H9 (cell line): ENCODE data around the gene DDA1. TPM values are rescaled to one million over a fixed set of nuclear protein-coding genes. Genes with fewer than 3 reads are reported as not detected.

Experiments used
- DNase-seq: peaks from one replicate; pipeline ENCODE4 v3.0.0-alpha.2; 2017
- H2AFZ ChIP-seq: one replicate; pipeline ENCODE4 v1.6.1; 2013; ENCODE audit warnings: mild to moderate bottlenecking, low read length, control low read depth, moderate library complexity
- H2AK5ac ChIP-seq: 2 replicates; pipeline ENCODE4 v1.6.1; 2013; ENCODE audit warnings: low read length, control low read depth, mixed read lengths; ENCODE audit not compliant: insufficient read length
- H2BK120ac ChIP-seq: one replicate; pipeline ENCODE4 v1.6.1; 2013; ENCODE audit warnings: low read depth, mild to moderate bottlenecking, low read length, control low read depth, inconsistent platforms; ENCODE audit not compliant: poor library complexity, severe bottlenecking
- H2BK12ac ChIP-seq: 2 replicates; pipeline ENCODE4 v1.6.1; 2013; ENCODE audit warnings: low read length, control low read depth, mixed read lengths, low read depth; ENCODE audit not compliant: insufficient read length
- H2BK15ac ChIP-seq: 2 replicates; pipeline ENCODE4 v1.6.1; 2013; ENCODE audit warnings: low read depth, low read length, control low read depth
- H2BK20ac ChIP-seq: one replicate; pipeline ENCODE4 v1.6.1; 2013; ENCODE audit warnings: low read depth, mild to moderate bottlenecking, low read length, control low read depth, inconsistent platforms; ENCODE audit not compliant: poor library complexity, severe bottlenecking
- H2BK5ac ChIP-seq: 2 replicates; pipeline ENCODE4 v1.6.1; 2013; ENCODE audit warnings: low read length, control low read depth, mixed read lengths; ENCODE audit not compliant: insufficient read length
- H3K14ac ChIP-seq: 2 replicates; pipeline ENCODE4 v1.6.1; 2013; ENCODE audit warnings: low read length, control low read depth; ENCODE audit not compliant: insufficient read depth
- H3K18ac ChIP-seq: 2 replicates; pipeline ENCODE4 v1.6.1; 2013; ENCODE audit warnings: low read depth, mild to moderate bottlenecking, mixed read lengths, low read length, control low read depth; ENCODE audit not compliant: insufficient read length
- H3K23ac ChIP-seq: 2 replicates; pipeline ENCODE4 v1.6.1; 2013; ENCODE audit warnings: low read length, control low read depth, mixed read lengths, low read depth; ENCODE audit not compliant: insufficient read length
- H3K23me2 ChIP-seq: 2 replicates; pipeline ENCODE4 v1.6.1; 2013; ENCODE audit warnings: low read depth, mild to moderate bottlenecking, mixed read lengths, low read length, control low read depth; ENCODE audit not compliant: insufficient read length, poor library complexity, severe bottlenecking
- H3K27ac ChIP-seq: 2 replicates; pipeline ENCODE4 v1.5.1; 2013; ENCODE audit warnings: low read length, control low read depth, mixed read lengths, low read depth; ENCODE audit not compliant: insufficient read length
- H3K27me3 ChIP-seq: 2 replicates; pipeline ENCODE4 v1.6.1; 2013; ENCODE audit warnings: low read length, control low read depth, inconsistent platforms; ENCODE audit not compliant: insufficient read depth
- H3K4ac ChIP-seq: 2 replicates; pipeline ENCODE4 v1.6.1; 2013; ENCODE audit warnings: low read depth, mild to moderate bottlenecking, control low read depth, inconsistent platforms, low read length, moderate library complexity
- H3K4me1 ChIP-seq: 2 replicates; pipeline ENCODE4 v1.6.1; 2013; ENCODE audit warnings: low read length, control low read depth, inconsistent platforms; ENCODE audit not compliant: insufficient read depth
- H3K4me2 ChIP-seq: 2 replicates; pipeline ENCODE4 v1.6.1; 2013; ENCODE audit warnings: low read length, control low read depth, mixed read lengths; ENCODE audit not compliant: insufficient read length, insufficient read depth
- H3K56ac ChIP-seq: 2 replicates; pipeline ENCODE4 v1.6.1; 2013; ENCODE audit warnings: low read depth, mild to moderate bottlenecking, mixed read lengths, low read length, control low read depth; ENCODE audit not compliant: insufficient read length
- H3K79me1 ChIP-seq: 2 replicates; pipeline ENCODE4 v1.6.1; 2013; ENCODE audit warnings: low read depth, mild to moderate bottlenecking, moderate library complexity, low read length, control low read depth, inconsistent platforms; ENCODE audit not compliant: insufficient read depth, poor library complexity, severe bottlenecking
- H3K79me2 ChIP-seq: 2 replicates; pipeline ENCODE4 v1.6.1; 2013; ENCODE audit warnings: low read length, control low read depth, inconsistent platforms; ENCODE audit not compliant: insufficient read depth
- H3K9ac ChIP-seq: 2 replicates; pipeline ENCODE4 v1.6.1; 2013; ENCODE audit warnings: low read length, control low read depth, mixed read lengths; ENCODE audit not compliant: insufficient read length; ENCODE audit errors: extremely low read depth
- H3K9me3 ChIP-seq: one replicate; pipeline ENCODE4 v1.6.1; 2013; ENCODE audit warnings: low read depth, low read length, inconsistent platforms; ENCODE audit not compliant: control insufficient read depth
- H3T11ph ChIP-seq: one replicate; pipeline ENCODE4 v1.6.1; 2013; ENCODE audit warnings: mild to moderate bottlenecking, low read length, control low read depth, inconsistent platforms
- H4K20me1 ChIP-seq: one replicate; pipeline ENCODE4 v1.6.1; 2013; ENCODE audit not compliant: control insufficient read depth, insufficient read length, insufficient read depth
- H4K5ac ChIP-seq: 2 replicates; pipeline ENCODE4 v1.6.1; 2013; ENCODE audit warnings: low read depth, mild to moderate bottlenecking, mixed read lengths, low read length, control low read depth; ENCODE audit not compliant: insufficient read length
- H4K8ac ChIP-seq: replicated peaks from 2 replicates; pipeline ENCODE4 v1.6.1; 2013; ENCODE audit warnings: low read length, control low read depth, mixed read lengths, low read depth; ENCODE audit not compliant: insufficient read length
- H4K91ac ChIP-seq: 2 replicates; pipeline ENCODE4 v1.6.1; 2013; ENCODE audit warnings: low read depth, mild to moderate bottlenecking, moderate library complexity, mixed read lengths, low read length, control low read depth; ENCODE audit not compliant: insufficient read length
- H3K27ac Mint-ChIP-seq, 3 experiments: 2 replicates in 2 of 3; 3 replicates in 1 of 3; pipeline ENCODE4 v1.8.0; 2020 to 2021; ENCODE audit warnings: mixed read lengths in 3 of 3, mild to moderate bottlenecking in 1 of 3, moderate library complexity in 1 of 3
- H3K27me3 Mint-ChIP-seq: 2 replicates; pipeline ENCODE4 v1.8.0; 2021; ENCODE audit warnings: low read depth, mild to moderate bottlenecking, moderate library complexity, mixed read lengths
- H3K36me3 Mint-ChIP-seq, 3 experiments: 2 replicates in 2 of 3; 3 replicates in 1 of 3; pipeline ENCODE4 v1.8.0; 2020 to 2021; ENCODE audit warnings: low read depth in 3 of 3, mixed read lengths in 3 of 3; ENCODE audit not compliant: insufficient read depth in 1 of 3
- H3K4me1 Mint-ChIP-seq, 2 experiments: 2 replicates each; pipeline ENCODE4 v1.8.0; 2020; ENCODE audit warnings: mixed read lengths in 2 of 2
- H3K4me3 Mint-ChIP-seq, 2 experiments: 2 replicates in 1 of 2; 3 replicates in 1 of 2; pipeline ENCODE4 v1.8.0; 2020 to 2021; ENCODE audit warnings: mild to moderate bottlenecking in 2 of 2, mixed read lengths in 2 of 2, moderate library complexity in 1 of 2
- H3K9me3 Mint-ChIP-seq, 2 experiments: 2 replicates in 1 of 2; 3 replicates in 1 of 2; pipeline ENCODE4 v1.8.0; 2020; ENCODE audit warnings: mild to moderate bottlenecking in 2 of 2, mixed read lengths in 2 of 2, moderate library complexity in 1 of 2
- WGBS: extraction: QIAGEN DNeasy Blood & Tissue Kit; methylation state at CpG from one replicate; pipeline ENCODE4 v1.1.7; 2013; ENCODE audit warnings: missing lambda C conversion rate, low lambda C conversion rate, mixed read lengths; ENCODE audit not compliant: insufficient read length; ENCODE audit errors: extremely low coverage; 5-methylcytosine and 5-hydroxymethylcytosine counted together
- total RNA-seq: library from RNA; stranded (reverse); gene quantifications from 2 replicates; pipeline ENCODE4 v1.2.1, GENCODE V29; 2021
- TF ChIP-seq, protein P1 (sequence below): fragments of 200-600 bp; sonication (generic); conservative IDR thresholded peaks from 3 replicates; pipeline ENCODE4 v1.8.0; 2021; ENCODE audit warnings: antibody characterized with exemption, mild to moderate bottlenecking

DDA1 gene
- total RNA-seq, 1 experiment from 2014 or later = 45.7 TPM

- Histone ChIP-seq H3K4ac (no peak overlapping the region), H3K79me2 (no peaks in the 10 kb centered on the region), H3K56ac (no peak overlapping the region), H2BK5ac (no peak overlapping the region), H2BK20ac (no peak overlapping the region), H3K23ac (no peak overlapping the region), H2BK120ac (no peak overlapping the region), H3T11ph (no peak overlapping the region), H3K27ac (no peak overlapping the region), H4K91ac (no peak overlapping the region), H2AK5ac (no peak overlapping the region), H4K20me1 (peaks cover 4% of the 10 kb centered on the region), H3K4me2 (peak overlapping the region; percentile 50), H3K27me3 (no peaks in the 10 kb centered on the region; the same call in 1 of the 2 replicates), H4K8ac (no peak overlapping the region), H3K4me1 (no peaks in the 10 kb centered on the region), H3K9me3 (no peaks in the 10 kb centered on the region), H3K79me1 (no peaks in the 10 kb centered on the region), H3K23me2 (peaks cover 5% of the 10 kb centered on the region), H3K18ac (peak overlapping the region; percentile 52), H3K9ac (no peak overlapping the region), H2BK15ac (no peak overlapping the region), H4K5ac (no peak overlapping the region), H2BK12ac (no peak overlapping the region), H2AFZ (no peak overlapping the region), H3K14ac (peak overlapping the region; percentile 75)
- peaks cover 27 to 32% (median 27%) of the 10 kb centered on the region in 3 experiments for H3K36me3 Mint-ChIP-seq
- 0 out of 7 replicates have a peak overlapping the region, but pooled peaks of 1 of the 3 experiments have one; percentile 82 for H3K27ac Mint-ChIP-seq
- H3K9me3 Mint-ChIP-seq = no peaks in the 10 kb centered on the region; a peak in 1 of 5 replicates
- peak; percentile 92 for DNase-seq
- H3K4me3 Mint-ChIP-seq = peak overlapping the region; percentile 75 to 90
- no CpG with 5 or more reads among the region's 45 CpGs for WGBS
- peaks cover 7% of the 10 kb centered on the region for H3K27me3 Mint-ChIP-seq
- TF ChIP-seq, protein P1, sequence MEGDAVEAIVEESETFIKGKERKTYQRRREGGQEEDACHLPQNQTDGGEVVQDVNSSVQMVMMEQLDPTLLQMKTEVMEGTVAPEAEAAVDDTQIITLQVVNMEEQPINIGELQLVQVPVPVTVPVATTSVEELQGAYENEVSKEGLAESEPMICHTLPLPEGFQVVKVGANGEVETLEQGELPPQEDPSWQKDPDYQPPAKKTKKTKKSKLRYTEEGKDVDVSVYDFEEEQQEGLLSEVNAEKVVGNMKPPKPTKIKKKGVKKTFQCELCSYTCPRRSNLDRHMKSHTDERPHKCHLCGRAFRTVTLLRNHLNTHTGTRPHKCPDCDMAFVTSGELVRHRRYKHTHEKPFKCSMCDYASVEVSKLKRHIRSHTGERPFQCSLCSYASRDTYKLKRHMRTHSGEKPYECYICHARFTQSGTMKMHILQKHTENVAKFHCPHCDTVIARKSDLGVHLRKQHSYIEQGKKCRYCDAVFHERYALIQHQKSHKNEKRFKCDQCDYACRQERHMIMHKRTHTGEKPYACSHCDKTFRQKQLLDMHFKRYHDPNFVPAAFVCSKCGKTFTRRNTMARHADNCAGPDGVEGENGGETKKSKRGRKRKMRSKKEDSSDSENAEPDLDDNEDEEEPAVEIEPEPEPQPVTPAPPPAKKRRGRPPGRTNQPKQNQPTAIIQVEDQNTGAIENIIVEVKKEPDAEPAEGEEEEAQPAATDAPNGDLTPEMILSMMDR = peak; percentile 97
- peaks cover 4 to 5% of the 10 kb centered on the region in 2 experiments; a peak in 2 of 4 replicates for H3K4me1 Mint-ChIP-seq
Observed at GRCh38 chr19:17282488-17283125, 26.8 kb upstream of the DDA1 start.
